NK-92 treated with Interleukin-12 subunit alpha and Interleukin-12 subunit beta, amount 100 ng/mL, for 24 hours (cell line): ENCODE data around the gene TPD52L1.

Source experiments
- DNase-seq: peaks from one replicate; lab custom pipeline; 2025; lab: John Stamatoyannopoulos, UW

The TPD52L1 gene

DNA sequence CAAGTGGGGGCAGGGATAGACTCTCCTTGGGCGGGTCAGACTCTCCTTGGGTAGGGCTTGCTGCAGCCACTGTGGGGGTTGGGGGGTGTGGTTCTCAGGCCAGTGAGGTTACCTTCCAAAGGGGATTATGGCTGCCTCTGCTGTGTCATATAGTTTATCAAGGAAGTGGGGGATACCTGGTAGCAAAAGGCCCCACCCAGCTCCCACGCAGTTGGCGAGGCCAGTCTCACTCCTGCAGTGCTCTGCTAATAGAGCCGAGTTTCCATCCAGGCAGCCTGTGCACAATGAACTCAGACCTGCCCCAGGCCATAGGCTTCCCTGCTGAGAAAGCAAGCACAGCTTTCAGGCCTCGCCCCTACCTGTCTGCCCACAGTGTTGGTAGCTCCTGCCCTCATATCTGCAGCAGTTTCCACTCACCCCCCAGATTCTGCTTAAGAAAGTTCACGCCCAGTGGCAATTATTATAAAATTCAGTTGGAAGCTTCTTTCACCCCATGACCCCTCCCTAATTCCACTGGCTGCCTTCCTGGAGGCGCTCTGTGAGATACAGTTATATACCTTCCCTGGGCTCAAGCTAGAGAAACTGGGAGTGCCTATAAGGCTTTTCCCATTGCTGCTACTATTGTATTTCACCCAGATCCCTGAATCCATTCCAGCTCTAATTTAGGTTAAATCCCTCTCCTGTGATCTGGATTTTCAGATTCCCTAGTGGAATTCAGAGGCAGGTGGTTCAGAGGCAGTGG, 92.1 kb downstream of the TPD52L1 start:
- no peak for DNase-seq

DNA sequence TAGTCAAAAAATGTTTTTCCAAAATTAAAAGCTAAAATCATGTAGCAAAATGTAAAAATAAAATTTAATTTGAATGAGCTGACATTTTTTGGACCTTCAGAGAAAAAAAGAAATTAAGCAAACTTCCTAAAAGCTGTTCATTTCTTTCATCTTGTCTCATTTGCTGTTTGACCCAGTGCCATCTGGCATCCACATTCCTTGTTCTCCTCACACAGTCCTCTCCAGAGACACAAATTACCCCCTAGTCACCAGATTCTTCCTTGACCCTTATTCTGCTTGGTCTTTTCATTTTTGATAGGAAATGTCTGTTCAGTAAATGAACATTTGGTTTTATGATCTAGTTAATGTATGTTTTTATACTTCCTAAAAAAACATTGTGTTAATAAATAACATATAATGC, 93.0 kb downstream of the TPD52L1 start:
- no peak for DNase-seq

DNA sequence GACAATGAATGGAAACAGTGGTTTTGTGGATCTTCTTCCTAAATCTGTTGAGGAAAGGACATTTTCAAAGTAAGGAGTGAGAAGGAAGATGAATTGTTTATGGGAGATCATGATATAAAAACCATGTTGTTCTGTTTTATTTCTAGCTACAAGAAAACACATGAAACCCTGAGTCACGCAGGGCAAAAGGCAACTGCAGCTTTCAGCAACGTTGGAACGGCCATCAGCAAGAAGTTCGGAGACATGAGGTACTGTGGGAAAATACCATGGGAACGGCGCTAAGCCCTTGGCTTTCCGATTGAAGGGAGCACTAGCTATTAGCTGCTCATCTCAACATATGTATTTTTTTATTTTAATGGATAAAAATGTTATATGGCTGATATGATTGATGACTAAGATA, 94.6 kb downstream of the TPD52L1 start:
- DNase-seq: no peak

GRCh38 chr6:125250511-125250910, 96.9 kb downstream of the TPD52L1 start:
- DNase-seq: no peak

GRCh38 chr6:125251516-125252220, 98.1 kb downstream of the TPD52L1 start:
- DNase-seq: no peak

DNA sequence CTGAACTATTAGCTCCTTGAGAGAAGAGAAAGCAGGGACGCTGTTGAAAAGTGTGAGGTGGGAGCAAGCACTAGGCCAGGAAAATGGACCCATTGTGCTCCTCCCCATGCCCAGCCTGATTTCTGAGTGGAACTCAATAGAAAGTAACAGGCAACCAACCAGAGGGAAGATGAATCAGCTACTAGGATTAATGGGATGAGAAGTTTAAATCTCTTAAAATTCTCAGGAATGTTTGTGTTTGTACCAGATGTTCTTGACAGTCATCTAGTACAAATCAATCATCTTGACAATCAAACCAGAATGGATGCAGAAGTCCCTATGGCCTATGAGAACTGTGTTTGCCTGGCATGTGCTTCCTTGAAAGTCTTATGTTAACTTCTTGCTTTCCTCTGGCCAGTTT, 99.3 kb downstream of the TPD52L1 start:
- no peak for DNase-seq

DNA sequence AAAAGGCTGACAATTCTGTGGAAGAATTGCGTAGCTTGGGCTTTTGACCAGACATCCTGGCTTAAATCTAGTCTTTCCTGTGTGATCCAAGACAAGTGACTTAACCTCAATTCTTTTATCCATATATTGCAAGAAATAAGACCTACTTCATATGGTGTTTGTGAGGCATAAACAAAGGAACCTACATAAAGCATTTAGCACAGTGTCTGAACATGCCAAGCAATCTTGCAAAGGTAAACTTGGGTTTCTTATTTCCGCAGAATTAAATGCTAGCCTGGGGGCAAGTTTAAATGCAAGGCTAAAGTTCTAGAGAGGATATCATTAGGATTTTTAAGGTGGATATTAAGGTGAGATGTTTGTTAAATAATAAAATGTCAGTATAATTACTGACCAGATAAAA, 100.3 kb downstream of the TPD52L1 start:
- no peak for DNase-seq

DNA sequence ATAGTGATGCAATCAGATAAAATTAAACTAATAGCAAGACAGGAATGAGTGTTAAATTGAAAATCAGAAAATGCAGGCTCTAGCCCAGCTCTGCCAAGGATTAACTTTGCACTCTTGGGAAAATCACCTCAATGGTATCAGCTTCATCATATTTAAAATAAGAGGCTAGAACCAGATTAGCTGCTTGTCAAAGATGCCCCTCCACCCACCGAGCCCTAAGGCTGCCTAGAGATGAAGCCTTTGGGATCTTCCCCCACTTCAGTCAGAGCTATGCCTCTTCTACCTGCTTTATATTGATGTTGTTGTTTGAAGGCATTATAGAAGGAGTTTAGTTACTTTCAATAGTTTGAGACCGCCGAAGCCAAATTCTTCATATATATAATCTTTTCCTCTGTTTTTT, 100.7 kb downstream of the TPD52L1 start:
- no peak for DNase-seq

- DNase-seq: no peak
These were observed 101.6 kb downstream of the TPD52L1 start for GRCh38 chr6:125255201-125255600.

- DNase-seq: no peak
These were observed 103.8 kb downstream of the TPD52L1 start for GRCh38 chr6:125257351-125257750.

- DNase-seq: no peak
These were observed 105.2 kb downstream of the TPD52L1 start for GRCh38 chr6:125258651-125259353.

DNA sequence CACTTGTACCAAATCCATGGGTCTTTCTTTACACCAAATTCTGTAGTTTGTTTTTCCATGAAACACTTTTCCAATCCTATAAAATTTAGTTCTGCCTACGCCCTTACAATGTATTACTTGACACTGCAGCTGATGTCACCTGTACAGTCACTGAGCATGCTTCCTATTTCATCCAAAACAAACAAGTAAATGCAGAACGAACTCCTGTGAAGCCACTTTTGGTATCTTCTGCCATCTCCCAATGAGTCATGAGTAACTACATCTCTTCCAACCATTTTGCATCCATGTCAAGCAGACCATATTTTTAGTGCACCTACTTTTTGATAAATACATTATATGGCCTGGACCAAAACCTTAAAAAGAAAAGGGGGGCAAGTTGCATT, 105.8 kb downstream of the TPD52L1 start:
- no peak for DNase-seq

DNA sequence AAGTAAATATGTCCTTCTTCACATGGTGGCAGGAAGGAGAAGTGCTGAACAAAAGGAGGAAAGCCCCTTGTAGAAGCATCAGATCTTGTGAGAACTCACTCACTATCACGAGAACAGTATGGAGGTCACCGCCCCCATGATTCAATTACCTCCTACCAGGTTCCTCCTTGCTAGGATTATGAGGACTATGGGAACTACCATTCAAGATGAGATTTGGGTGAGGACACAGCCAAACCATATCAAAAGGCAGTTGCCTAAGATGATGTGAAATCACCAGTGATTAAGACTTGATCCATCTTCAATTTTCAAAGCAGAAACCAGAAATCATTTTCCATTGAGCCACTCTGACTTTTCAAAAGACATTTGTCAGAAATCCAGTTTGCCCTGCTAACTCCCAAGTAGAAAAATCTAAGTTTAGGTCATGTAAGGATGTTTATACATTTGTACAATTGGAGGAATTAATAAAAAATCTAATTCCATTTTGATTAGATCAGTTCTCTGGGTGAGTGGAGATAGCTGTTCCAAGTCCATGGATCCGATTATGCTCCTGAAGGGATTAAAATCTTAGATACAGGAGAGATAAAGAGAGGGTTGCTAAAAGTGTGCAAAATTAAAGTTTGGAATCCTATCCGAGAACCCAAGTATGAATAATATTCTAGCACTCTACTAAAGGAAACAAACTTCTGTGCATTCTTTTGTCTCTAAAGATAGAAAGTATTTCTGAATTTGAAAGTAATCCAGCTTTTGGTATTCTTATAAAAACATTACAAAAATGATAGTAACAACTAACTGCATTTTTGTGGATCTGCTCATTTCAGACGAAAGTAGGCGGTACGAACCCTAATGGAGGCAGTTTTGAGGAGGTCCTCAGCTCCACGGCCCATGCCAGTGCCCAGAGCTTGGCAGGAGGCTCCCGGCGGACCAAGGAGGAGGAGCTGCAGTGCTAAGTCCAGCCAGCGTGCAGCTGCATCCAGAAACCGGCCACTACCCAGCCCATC, 108.7 kb downstream of the TPD52L1 start:
- no peak for DNase-seq

DNA sequence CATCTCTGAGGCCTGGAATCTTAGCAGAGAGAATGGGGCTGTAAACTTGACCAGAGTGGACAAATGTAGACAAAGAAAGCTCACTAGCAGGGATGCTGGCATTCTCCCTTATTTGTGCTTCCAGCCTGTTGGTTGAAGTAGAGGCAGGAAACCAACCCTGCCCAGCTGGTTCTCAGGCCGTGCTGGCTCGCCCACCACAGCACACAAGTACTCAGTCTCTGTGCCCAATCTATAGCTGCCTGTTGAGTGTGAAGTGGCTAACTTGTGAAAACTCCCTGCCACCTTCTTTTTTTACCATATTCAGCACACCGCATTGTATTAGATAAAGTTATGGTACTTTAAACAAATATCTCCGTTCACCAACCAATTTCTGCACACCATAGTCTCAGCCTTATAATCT, 110.9 kb downstream of the TPD52L1 start:
- DNase-seq: no peak

DNA sequence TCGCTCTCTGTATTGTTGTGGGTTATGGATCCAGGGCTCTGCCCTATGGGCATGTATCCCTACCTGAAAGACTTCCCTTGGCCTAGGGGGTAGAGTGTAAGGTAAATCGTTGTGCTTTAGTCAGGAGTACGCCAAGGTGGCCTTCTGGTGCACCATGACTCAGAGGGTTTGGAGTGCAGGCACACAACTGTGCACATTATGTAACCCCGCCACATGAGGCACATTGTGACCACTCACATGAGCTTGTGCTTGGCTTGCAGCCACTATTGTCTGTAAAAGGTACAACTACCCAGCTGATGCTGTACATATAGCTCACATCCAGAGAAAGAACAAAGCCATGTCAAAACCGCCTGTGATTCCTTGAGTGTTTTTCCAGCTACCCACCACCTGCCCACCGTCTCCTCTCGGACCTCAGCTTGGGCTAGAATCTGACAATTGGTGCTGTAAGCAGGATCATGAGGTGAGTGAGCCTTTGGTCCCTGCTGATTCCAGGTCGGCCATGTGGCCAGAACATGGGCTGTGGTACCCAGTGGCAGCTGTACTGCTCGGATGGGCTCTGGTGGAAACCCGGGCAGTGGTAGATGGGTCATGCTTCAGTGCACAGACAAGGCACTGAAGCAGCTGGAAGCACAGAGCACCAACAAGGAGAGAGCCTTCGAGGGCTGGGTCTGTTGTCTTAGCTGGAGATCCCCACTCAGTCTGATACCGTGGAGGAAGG, 114.4 kb downstream of the TPD52L1 start:
- DNase-seq: no peak

DNA sequence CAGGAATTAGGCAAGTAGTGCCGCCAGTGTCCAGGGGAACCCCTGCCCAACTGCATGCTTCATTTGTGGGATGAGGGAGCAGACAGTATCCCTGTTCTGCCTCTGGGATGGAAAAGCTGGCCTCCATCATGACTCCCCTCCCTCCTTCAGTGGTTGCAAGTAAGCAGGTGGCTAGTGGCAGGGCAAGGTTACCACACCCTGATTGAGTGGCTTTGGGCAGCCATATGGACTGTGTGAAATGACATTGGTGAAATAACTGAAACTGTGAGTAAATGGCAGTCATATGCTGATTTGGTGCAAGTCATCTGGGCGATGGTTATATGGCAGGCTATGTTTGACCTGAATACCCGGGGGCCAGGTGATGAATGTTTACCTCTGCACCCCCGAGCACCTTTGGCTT, 115.2 kb downstream of the TPD52L1 start:
- DNase-seq: no peak

GRCh38 chr6:125269328-125269985, 115.9 kb downstream of the TPD52L1 start:
- no peak for DNase-seq

GRCh38 chr6:125270380-125270779, 116.8 kb downstream of the TPD52L1 start:
- DNase-seq: no peak

GRCh38 chr6:125271486-125272159, 118.0 kb downstream of the TPD52L1 start:
- DNase-seq: no peak

- DNase-seq: no peak
These were observed 119.7 kb downstream of the TPD52L1 start for GRCh38 chr6:125273251-125273650.
